ENCODE results near the gene MSI2.

Gene MSI2

GRCh38 chr17:57657211-57657610 is 400.9 kb downstream of the MSI2 start:
- TF ChIP-seq CTCF (IDR thresholded peaks at IDR 0.05; ENCODE audit: low read depth, low read length) = no peak
- H3K4me3 ChIP-seq (ENCODE audit: low read depth, low read length) = no peak overlapping the region
- no peaks in the 10 kb centered on the region for H3K9me3 ChIP-seq
- H3K27me3 ChIP-seq = no peaks in the 10 kb centered on the region
- H3K36me3 ChIP-seq = peaks cover 31% of the 10 kb centered on the region; the same call in 1 of the 2 replicates
- peaks cover 16% of the 10 kb centered on the region for H3K4me1 ChIP-seq
- DNase-seq = no peak

- no peak for TF ChIP-seq CTCF (IDR thresholded peaks at IDR 0.05; ENCODE audit: low read depth, low read length)
- peaks cover 56% of the 10 kb centered on the region for H3K4me1 ChIP-seq
- H3K27me3 ChIP-seq = no peaks in the 10 kb centered on the region
- peaks cover 19% of the 10 kb centered on the region; the same call in 1 of the 2 replicates for H3K36me3 ChIP-seq
- no peak for DNase-seq
- H3K4me3 ChIP-seq (ENCODE audit: low read depth, low read length) = peak overlapping the region; percentile 37
- no peaks in the 10 kb centered on the region for H3K9me3 ChIP-seq
Observed at GRCh38 chr17:57662041-57662440, 405.7 kb downstream of the MSI2 start.

GRCh38 chr17:57662644-57663308 is 406.5 kb downstream of the MSI2 start:
- peak; percentile 4; the same call in 1 of the 2 replicates for TF ChIP-seq CTCF (IDR thresholded peaks at IDR 0.05; ENCODE audit: low read depth, low read length)
- peak overlapping the region; percentile 37 for H3K4me3 ChIP-seq (ENCODE audit: low read depth, low read length)
- peaks cover 14% of the 10 kb centered on the region; the same call in 1 of the 2 replicates for H3K36me3 ChIP-seq
- no peaks in the 10 kb centered on the region for H3K9me3 ChIP-seq
- no peaks in the 10 kb centered on the region for H3K27me3 ChIP-seq
- peaks cover 63% of the 10 kb centered on the region for H3K4me1 ChIP-seq
- DNase-seq = peak; percentile 100

- TF ChIP-seq CTCF (IDR thresholded peaks at IDR 0.05; ENCODE audit: low read depth, low read length) = no peak
- Histone ChIP-seq H3K4me3 (ENCODE audit: low read depth, low read length) (peak overlapping the region; percentile 21; the same call in 1 of the 2 replicates), H3K4me1 (peaks cover 66% of the 10 kb centered on the region), H3K9me3 (no peaks in the 10 kb centered on the region), H3K27me3 (no peaks in the 10 kb centered on the region), H3K36me3 (peaks cover 10% of the 10 kb centered on the region; the same call in 1 of the 2 replicates)
- DNase-seq = no peak
Observed at GRCh38 chr17:57663326-57664070, 407.2 kb downstream of the MSI2 start.

- Histone ChIP-seq H3K4me1 (peaks cover 83% of the 10 kb centered on the region), H3K36me3 (peaks cover 16% of the 10 kb centered on the region)
- TF ChIP-seq CTCF (IDR thresholded peaks at IDR 0.05; ENCODE audit: low read depth, low read length) = no peak
Observed at GRCh38 chr17:57665128-57665527, 408.8 kb downstream of the MSI2 start.

GRCh38 chr17:57665696-57666095 is 409.4 kb downstream of the MSI2 start:
- peak; percentile 49 for DNase-seq
- Histone ChIP-seq H3K4me1 (peaks cover 87% of the 10 kb centered on the region), H3K9me3 (no peaks in the 10 kb centered on the region), H3K4me3 (ENCODE audit: low read depth, low read length) (no peak overlapping the region), H3K36me3 (peaks cover 12% of the 10 kb centered on the region), H3K27me3 (no peaks in the 10 kb centered on the region)
- no peak for TF ChIP-seq CTCF (IDR thresholded peaks at IDR 0.05; ENCODE audit: low read depth, low read length)

More at GRCh38 chr17:57665128-57665527, 408.8 kb downstream of the MSI2 start:
- peak; percentile 73 for DNase-seq
- H3K4me3 ChIP-seq (ENCODE audit: low read depth, low read length) = no peak overlapping the region
- H3K27me3 ChIP-seq = no peaks in the 10 kb centered on the region
- no peaks in the 10 kb centered on the region for H3K9me3 ChIP-seq
